ENCODE results near the gene DMD. TPM values are rescaled to one million over a fixed set of nuclear protein-coding genes. Genes with fewer than 3 reads are reported as not detected.

The DMD gene
- total RNA-seq, 4 donors from 2014 or later = 18.7 to 69.5 (median 38.5) TPM

DNA sequence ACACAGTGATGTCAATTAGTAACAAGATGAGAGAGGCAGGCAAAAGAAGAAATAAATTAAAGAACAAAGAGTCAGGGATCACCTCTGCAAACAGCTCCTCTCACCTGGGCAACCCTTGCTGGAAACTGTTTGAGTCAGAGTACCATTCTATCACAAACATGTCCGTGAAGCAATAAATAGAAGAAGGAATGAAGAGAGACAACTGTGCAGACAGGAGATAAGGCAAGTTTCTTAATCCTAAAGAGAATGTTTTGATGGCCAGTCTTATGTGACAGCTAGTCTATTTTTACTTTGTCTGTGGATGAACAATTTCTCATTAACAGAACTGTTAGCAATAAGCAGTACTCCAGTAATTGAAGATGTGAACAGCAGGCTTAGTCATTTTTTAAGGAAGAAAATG, 422.4 kb downstream of the DMD start:
- DNase-seq (ENCODE audit: low spot score in 2 of 2) = no peak
- H3K27me3 ChIP-seq = no peaks in the 10 kb centered on the region
- no peaks in the 10 kb centered on the region for H3K4me1 ChIP-seq
- no peak overlapping the region for H3K4me3 ChIP-seq
- no peak overlapping the region for H3K27ac ChIP-seq
- 68% methylated on average over 1 of the region's 1 CpG for WGBS
- TF ChIP-seq EP300 (IDR thresholded peaks at IDR 0.05) (no peak), CTCF (IDR thresholded peaks at IDR 0.05) (no peak), POLR2AphosphoS5 (IDR thresholded peaks at IDR 0.05) (no peak)
- H3K36me3 ChIP-seq = no peaks in the 10 kb centered on the region
- no peaks in the 10 kb centered on the region for H3K9me3 ChIP-seq

DNA sequence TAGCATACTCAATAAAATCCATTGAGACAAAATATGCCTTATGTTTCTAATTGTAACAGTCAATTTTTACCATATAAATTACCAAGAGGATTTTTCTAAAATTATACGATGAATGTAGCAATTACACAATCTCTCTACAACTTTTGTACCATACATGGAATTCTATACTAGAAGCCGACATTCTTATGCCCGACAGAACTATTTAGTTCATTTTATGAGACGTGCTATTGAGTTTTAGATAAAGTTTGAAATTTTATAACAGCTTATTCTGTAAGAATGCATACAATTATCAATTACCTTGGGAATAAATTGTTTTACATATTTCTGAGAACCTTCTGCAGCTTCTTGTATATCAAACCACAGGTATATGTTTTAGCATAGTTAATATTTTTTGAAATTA, 431.2 kb downstream of the DMD start:
- no peaks in the 10 kb centered on the region for H3K27me3 ChIP-seq
- no peak overlapping the region for H3K27ac ChIP-seq
- no peaks in the 10 kb centered on the region for H3K4me1 ChIP-seq
- no peak for DNase-seq (ENCODE audit: low spot score in 2 of 2)
- H3K9me3 ChIP-seq = no peaks in the 10 kb centered on the region
- WGBS = 89% methylated on average over 4 of the region's 4 CpGs
- no peak overlapping the region for H3K4me3 ChIP-seq
- H3K36me3 ChIP-seq = no peaks in the 10 kb centered on the region
- TF ChIP-seq POLR2A (IDR thresholded peaks at IDR 0.05) (no peak), EP300 (IDR thresholded peaks at IDR 0.05) (no peak), CTCF (IDR thresholded peaks at IDR 0.05) (no peak), POLR2AphosphoS5 (IDR thresholded peaks at IDR 0.05) (no peak)

DNA sequence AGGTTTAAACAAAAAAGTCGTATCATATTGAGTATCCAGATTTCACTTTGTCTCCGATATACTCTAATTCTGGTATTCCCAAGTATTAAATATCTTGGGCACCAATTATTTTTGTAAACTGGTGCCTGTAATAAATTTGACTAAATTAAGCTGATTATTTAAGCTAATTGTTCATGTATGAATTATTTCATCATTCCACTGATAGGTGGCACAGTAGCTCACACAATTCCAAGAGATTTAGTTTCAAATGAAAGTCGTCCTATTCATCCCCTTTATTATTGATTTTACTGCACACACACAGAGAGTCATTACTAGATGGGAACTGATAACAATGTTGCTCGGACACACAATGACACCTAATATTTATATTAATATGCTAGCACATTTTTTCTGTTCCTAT, 432.4 kb downstream of the DMD start:
- WGBS = 58% methylated on average over 4 of the region's 4 CpGs
- no peak for DNase-seq (ENCODE audit: low spot score in 2 of 2)
- H3K4me3 ChIP-seq = no peak overlapping the region

GRCh38 chrX:32774966-32775365, 436.4 kb downstream of the DMD start:
- no peaks in the 10 kb centered on the region for H3K4me1 ChIP-seq
- WGBS = 84% methylated on average over 3 of the region's 3 CpGs
- H3K36me3 ChIP-seq = no peaks in the 10 kb centered on the region
- H3K4me3 ChIP-seq = no peak overlapping the region
- no peaks in the 10 kb centered on the region for H3K27me3 ChIP-seq
- TF ChIP-seq POLR2A (IDR thresholded peaks at IDR 0.05) (no peak), EP300 (IDR thresholded peaks at IDR 0.05) (no peak), CTCF (IDR thresholded peaks at IDR 0.05) (no peak), POLR2AphosphoS5 (IDR thresholded peaks at IDR 0.05) (no peak)
- no peak for DNase-seq (ENCODE audit: low spot score in 2 of 2)
- H3K9me3 ChIP-seq = no peaks in the 10 kb centered on the region
- no peak overlapping the region for H3K27ac ChIP-seq

More for the DNA sequence above, 432.4 kb downstream of the DMD start:
- Histone ChIP-seq H3K27ac (no peak overlapping the region), H3K27me3 (no peaks in the 10 kb centered on the region), H3K9me3 (no peaks in the 10 kb centered on the region), H3K4me1 (no peaks in the 10 kb centered on the region), H3K36me3 (no peaks in the 10 kb centered on the region)
- TF ChIP-seq POLR2AphosphoS5 (IDR thresholded peaks at IDR 0.05) (no peak), CTCF (IDR thresholded peaks at IDR 0.05) (no peak), POLR2A (IDR thresholded peaks at IDR 0.05) (no peak), EP300 (IDR thresholded peaks at IDR 0.05) (no peak)

DNA sequence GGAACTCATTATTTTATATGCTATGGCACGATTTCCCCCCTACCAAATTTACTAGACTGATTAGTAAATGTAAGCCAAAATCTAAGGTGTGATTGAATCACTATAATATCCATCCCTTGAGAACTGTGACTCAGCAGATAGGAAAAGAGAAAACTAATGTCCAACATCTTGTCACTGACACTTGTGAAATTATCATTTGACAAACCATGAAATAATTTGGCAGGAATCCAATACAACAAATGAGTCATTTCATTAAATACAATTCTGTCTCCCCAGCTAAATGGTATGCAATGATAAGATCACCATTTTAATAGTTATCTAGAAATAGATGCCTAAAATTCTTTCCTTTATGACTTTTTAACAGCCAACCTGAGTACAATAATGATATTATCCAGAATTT, 462.3 kb downstream of the DMD start:
- no peaks in the 10 kb centered on the region for H3K27me3 ChIP-seq
- WGBS = 44% methylated on average over 1 of the region's 1 CpG
- H3K27ac ChIP-seq = no peak overlapping the region
- DNase-seq (ENCODE audit: low spot score in 2 of 2) = no peak
- no peak overlapping the region for H3K4me3 ChIP-seq
- H3K9me3 ChIP-seq = no peaks in the 10 kb centered on the region
- no peaks in the 10 kb centered on the region for H3K4me1 ChIP-seq
- TF ChIP-seq POLR2AphosphoS5 (IDR thresholded peaks at IDR 0.05) = no peak
- no peak for TF ChIP-seq EP300 (IDR thresholded peaks at IDR 0.05)
- TF ChIP-seq POLR2A (IDR thresholded peaks at IDR 0.05) = no peak
- TF ChIP-seq CTCF (IDR thresholded peaks at IDR 0.05) = no peak
- H3K36me3 ChIP-seq = no peaks in the 10 kb centered on the region
